GM13977 (cell line): Measurements from ENCODE around the gene PLEKHG5.
"Not testable (repeated sequence)": the region's sequence is repeated elsewhere in the genome, so short reads cannot be mapped to it uniquely, and the experiment has no call there.

Source experiments
- DNase-seq: peaks from one replicate; pipeline ENCODE4 v3.0.0; 2012; ENCODE audit warnings: low spot score
- CTCF ChIP-seq: IDR thresholded peaks from 2 replicates; pipeline ENCODE4 v1.5.1; 2012; ENCODE audit warnings: mild to moderate bottlenecking, control low read depth; ENCODE audit not compliant: insufficient read depth; ENCODE audit errors: extremely low read depth, missing control alignments
- in situ Hi-C: fragments of 300-500 bp; cut with MboI; formaldehyde crosslinking; loops from one replicate; pipeline ENCODE4 v1.12.0; 2022; ENCODE audit warnings: low sequenced_read_pairs, low pct_unique_long_range_greater_than_20kb, mixed read lengths, inconsistent platforms; ENCODE audit not compliant: unreplicated experiment

Gene PLEKHG5

GRCh38 chr1:6446665-6447015 lies 44.8 kb downstream of the PLEKHG5 start:
- in situ Hi-C loops, result no loop called here
- DNase-seq, result no peak
- no peak for TF ChIP-seq CTCF

- DNase-seq, in situ Hi-C loops: not testable (repeated sequence)
Observed at GRCh38 chr1:6445929-6446328, 45.5 kb downstream of the PLEKHG5 start.

GRCh38 chr1:6445062-6445763 lies 46.3 kb downstream of the PLEKHG5 start:
- TF ChIP-seq CTCF, result peak; percentile 31
- in situ Hi-C loops, result no loop called here
- DNase-seq, result no peak

GRCh38 chr1:6444377-6444776 lies 47.1 kb downstream of the PLEKHG5 start:
- TF ChIP-seq CTCF, result no peak
- no peak for DNase-seq

GRCh38 chr1:6443339-6444115 lies 47.9 kb downstream of the PLEKHG5 start:
- in situ Hi-C loops, result no loop called here
- DNase-seq, result no peak
- TF ChIP-seq CTCF, result no peak

More at GRCh38 chr1:6444377-6444776, 47.1 kb downstream of the PLEKHG5 start:
- in situ Hi-C loops, result no loop called here

GRCh38 chr1:6441586-6441985 lies 49.9 kb downstream of the PLEKHG5 start:
- TF ChIP-seq CTCF, result no peak
- in situ Hi-C loops, result no loop called here
- no peak for DNase-seq
